ENCODE results near the gene ZBTB44.
"Not testable (repeated sequence)": the region's sequence is repeated elsewhere in the genome, so short reads cannot be mapped to it uniquely, and the experiment has no call there.

ZBTB44 gene

DNA sequence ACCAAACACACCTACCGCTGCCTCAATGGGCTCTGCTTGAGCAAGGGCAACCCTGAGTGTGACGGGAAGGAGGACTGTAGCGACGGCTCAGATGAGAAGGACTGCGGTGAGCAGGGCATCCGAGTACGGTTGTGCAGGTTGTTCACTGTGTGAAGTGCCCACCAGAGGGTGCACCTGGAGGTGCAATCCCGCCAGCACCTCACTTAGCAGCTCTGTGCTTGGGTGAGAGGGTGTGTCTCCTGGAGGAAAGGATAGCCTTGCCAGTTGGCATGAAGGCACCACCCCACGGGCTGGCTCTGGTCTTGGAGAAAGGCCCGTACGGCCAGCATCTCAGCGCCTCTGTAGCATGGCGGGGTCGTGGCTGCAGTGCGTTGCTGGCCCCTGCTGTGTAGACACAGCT lies 115.8 kb downstream of the ZBTB44 start:
- ChIA-PET POLR2A (no interaction called here), CTCF (no interaction called here)
- no peak for DNase-seq (ENCODE audit: extremely low spot score)
- no peak for TF ChIP-seq CTCF (IDR thresholded peaks at IDR 0.05; ENCODE audit: control extremely low read depth, extremely low read depth, low read depth, missing control alignments)

DNA sequence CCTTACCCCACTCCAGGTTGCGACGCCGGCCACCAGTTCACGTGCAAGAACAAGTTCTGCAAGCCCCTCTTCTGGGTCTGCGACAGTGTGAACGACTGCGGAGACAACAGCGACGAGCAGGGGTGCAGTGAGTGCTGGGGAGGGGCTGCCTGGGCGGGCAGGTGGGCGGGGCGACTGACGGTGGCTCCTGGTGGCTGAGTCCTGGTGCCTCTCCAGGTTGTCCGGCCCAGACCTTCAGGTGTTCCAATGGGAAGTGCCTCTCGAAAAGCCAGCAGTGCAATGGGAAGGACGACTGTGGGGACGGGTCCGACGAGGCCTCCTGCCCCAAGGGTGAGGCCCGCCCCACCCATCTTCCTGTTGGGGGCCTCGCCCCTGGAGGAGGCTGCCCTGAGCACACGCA lies 116.4 kb downstream of the ZBTB44 start:
- TF ChIP-seq CTCF (IDR thresholded peaks at IDR 0.05; ENCODE audit: control extremely low read depth, extremely low read depth, low read depth, missing control alignments) = no peak
- POLR2A ChIA-PET = no interaction called here
- CTCF ChIA-PET = interaction anchor here (1.2 kb wide), 1 partner anchor 15 kb away, joined by 5 read pairs; no protein-coding TSS in a partner anchor
- no peak for DNase-seq (ENCODE audit: extremely low spot score)

DNA sequence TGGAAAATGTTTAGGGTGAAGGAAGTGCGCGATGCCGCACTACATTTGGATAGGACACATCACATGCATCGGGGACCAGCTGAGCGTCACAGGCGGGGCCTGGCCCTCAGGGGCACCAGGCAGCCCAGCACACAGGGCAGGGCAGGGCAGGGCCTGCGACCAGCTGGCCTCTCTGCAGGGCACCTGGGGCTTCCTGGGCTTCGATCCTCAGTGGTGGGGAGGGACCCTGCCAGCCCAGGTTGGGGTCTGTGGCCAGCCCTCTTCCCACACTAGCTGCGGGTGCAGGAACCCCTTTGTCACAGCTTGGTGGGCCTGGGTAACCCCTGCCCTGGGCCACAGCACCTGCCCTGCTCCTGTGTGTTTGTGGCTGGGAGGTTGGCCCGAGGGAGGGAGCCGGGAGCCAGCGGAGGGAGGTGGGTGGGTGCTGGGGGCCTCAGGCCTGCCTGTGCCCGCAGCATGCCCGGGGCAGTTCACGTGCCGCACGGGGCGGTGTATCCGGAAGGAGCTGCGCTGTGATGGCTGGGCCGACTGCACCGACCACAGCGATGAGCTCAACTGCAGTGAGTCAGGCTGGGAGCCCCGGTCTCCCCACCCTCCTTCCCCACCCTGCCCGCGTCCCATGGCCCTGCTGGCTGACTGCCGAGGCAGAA lies 117.2 kb downstream of the ZBTB44 start:
- POLR2A ChIA-PET = no interaction called here
- TF ChIP-seq CTCF (IDR thresholded peaks at IDR 0.05; ENCODE audit: control extremely low read depth, extremely low read depth, low read depth, missing control alignments) = no peak
- no peak for DNase-seq (ENCODE audit: extremely low spot score)
- CTCF ChIA-PET = interaction anchor here (1.2 kb wide), 1 partner anchor 15 kb away, joined by 5 read pairs; no protein-coding TSS in a partner anchor

GRCh38 chr11:130194241-130195023 lies 120.3 kb downstream of the ZBTB44 start:
- ChIA-PET CTCF (no interaction called here), POLR2A (no interaction called here)
- no peak for DNase-seq (ENCODE audit: extremely low spot score)

GRCh38 chr11:130193551-130193950 lies 121.2 kb downstream of the ZBTB44 start:
- POLR2A ChIA-PET; CTCF ChIA-PET; DNase-seq (ENCODE audit: extremely low spot score): not testable (repeated sequence)

More at GRCh38 chr11:130194241-130195023, 120.3 kb downstream of the ZBTB44 start:
- TF ChIP-seq CTCF (IDR thresholded peaks at IDR 0.05; ENCODE audit: control extremely low read depth, extremely low read depth, low read depth, missing control alignments) = no peak

DNA sequence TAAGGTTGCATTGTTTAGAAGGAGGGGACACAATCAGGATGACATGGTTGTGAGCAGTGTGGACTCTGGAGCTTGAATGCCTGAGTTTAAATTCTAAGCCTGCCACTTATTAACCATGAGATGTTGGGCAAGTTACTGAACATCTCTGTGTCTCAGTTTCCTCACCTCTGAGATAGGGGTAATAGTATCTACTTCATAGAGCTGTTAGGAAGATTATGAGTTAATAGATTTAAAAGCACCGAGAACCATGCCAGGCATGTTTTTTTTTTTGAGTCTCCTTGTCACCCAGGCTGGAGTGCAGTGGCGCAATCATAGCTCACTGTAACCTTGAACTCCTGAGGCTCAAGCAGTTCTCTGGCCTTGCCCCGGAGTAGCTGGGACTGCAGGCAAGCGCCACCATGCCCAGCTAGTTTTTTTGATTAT lies 121.9 kb downstream of the ZBTB44 start:
- no peak for TF ChIP-seq CTCF (IDR thresholded peaks at IDR 0.05; ENCODE audit: control extremely low read depth, extremely low read depth, low read depth, missing control alignments)
- POLR2A ChIA-PET = no interaction called here
- DNase-seq (ENCODE audit: extremely low spot score) = no peak
- CTCF ChIA-PET = interaction anchor here (1.4 kb wide), 1 partner anchor 10 kb away, joined by 3 read pairs; no protein-coding TSS in a partner anchor

- ChIA-PET CTCF (interaction anchor here (1.4 kb wide), 1 partner anchor 9 kb away, joined by 3 read pairs; no protein-coding TSS in a partner anchor), POLR2A (no interaction called here)
- TF ChIP-seq CTCF (IDR thresholded peaks at IDR 0.05; ENCODE audit: control extremely low read depth, extremely low read depth, low read depth, missing control alignments) = no peak
- no peak for DNase-seq (ENCODE audit: extremely low spot score)
These were observed 122.8 kb downstream of the ZBTB44 start for GRCh38 chr11:130191896-130192295.
